Astrocyte (in vitro differentiated cells and primary cell): ENCODE results near the gene LRRC3B. TPM values are rescaled to one million over a fixed set of nuclear protein-coding genes. Genes with fewer than 3 reads are reported as not detected.

Experiments used
- DNase-seq: peaks from one replicate; pipeline ENCODE4 v3.0.0-alpha.2; 2010; ENCODE audit warnings: low read depth
- FAIRE-seq: peaks from 2 replicates; lab custom pipeline; 2011; peaks lifted over from hg19 to GRCh38; lab: Jason Lieb, UNC
- H2AFZ ChIP-seq: 2 replicates; pipeline ENCODE4 v1.6.0; 2012; ENCODE audit warnings: low read depth, low read length, inconsistent platforms
- H3K27ac ChIP-seq: 2 replicates; pipeline ENCODE4 v1.5.1; 2011; ENCODE audit warnings: low read depth, low read length, inconsistent platforms
- H3K27me3 ChIP-seq: 2 replicates; pipeline ENCODE4 v1.6.0; 2011; ENCODE audit warnings: low read length, inconsistent platforms; ENCODE audit not compliant: insufficient read depth
- H3K36me3 ChIP-seq: 2 replicates; pipeline ENCODE4 v1.5.1; 2011; ENCODE audit warnings: low read length, inconsistent platforms; ENCODE audit not compliant: insufficient read depth
- H3K4me1 ChIP-seq: 2 replicates; pipeline ENCODE4 v1.5.1; 2011; ENCODE audit warnings: low read length, inconsistent platforms; ENCODE audit not compliant: insufficient read depth
- H3K4me2 ChIP-seq: 2 replicates; pipeline ENCODE4 v1.6.0; 2012; ENCODE audit warnings: low read length, inconsistent platforms
- H3K4me3 ChIP-seq: 2 replicates; pipeline ENCODE4 v1.5.1; 2011; ENCODE audit warnings: low read depth, mild to moderate bottlenecking, low read length, inconsistent platforms; ENCODE audit not compliant: insufficient read depth
- H3K79me2 ChIP-seq: 2 replicates; pipeline ENCODE4 v1.6.0; 2012; ENCODE audit warnings: mild to moderate bottlenecking, low read length, inconsistent platforms; ENCODE audit not compliant: insufficient read depth
- H3K9ac ChIP-seq: 2 replicates; pipeline ENCODE4 v1.6.0; 2012; ENCODE audit warnings: mild to moderate bottlenecking, low read length, inconsistent platforms
- H3K9me3 ChIP-seq: 2 replicates; pipeline ENCODE4 v1.5.1; 2012; ENCODE audit warnings: low read depth, mild to moderate bottlenecking, low read length, inconsistent platforms; ENCODE audit not compliant: insufficient read depth
- H4K20me1 ChIP-seq: 2 replicates; pipeline ENCODE4 v1.6.0; 2012; ENCODE audit warnings: low read length, inconsistent platforms; ENCODE audit not compliant: insufficient read depth
- H3K27ac Mint-ChIP-seq: one replicate; pipeline ENCODE4 v1.8.0; 2021; ENCODE audit warnings: mild to moderate bottlenecking, mixed read lengths; ENCODE audit not compliant: unreplicated experiment
- H3K27me3 Mint-ChIP-seq: one replicate; pipeline ENCODE4 v1.8.0; 2021; ENCODE audit warnings: low read depth, mixed read lengths; ENCODE audit not compliant: unreplicated experiment
- H3K36me3 Mint-ChIP-seq: one replicate; pipeline ENCODE4 v1.8.0; 2021; ENCODE audit warnings: low read depth, mixed read lengths; ENCODE audit not compliant: unreplicated experiment
- H3K4me1 Mint-ChIP-seq: one replicate; pipeline ENCODE4 v1.8.0; 2021; ENCODE audit warnings: low read depth, mixed read lengths; ENCODE audit not compliant: unreplicated experiment
- H3K4me3 Mint-ChIP-seq: one replicate; pipeline ENCODE4 v1.8.0; 2021; ENCODE audit warnings: mild to moderate bottlenecking, moderate library complexity, mixed read lengths; ENCODE audit not compliant: unreplicated experiment
- H3K9me3 Mint-ChIP-seq: one replicate; pipeline ENCODE4 v1.8.0; 2021; ENCODE audit warnings: mild to moderate bottlenecking, mixed read lengths; ENCODE audit not compliant: unreplicated experiment
- CTCF ChIP-seq: IDR thresholded peaks from 2 replicates; pipeline ENCODE4 v1.5.1; 2011; ENCODE audit warnings: low read depth, mild to moderate bottlenecking, inconsistent platforms, low read length, moderate library complexity; ENCODE audit not compliant: insufficient read depth
- EZH2 ChIP-seq: IDR thresholded peaks from 2 replicates; pipeline ENCODE4 v1.6.1; 2012; ENCODE audit warnings: mild to moderate bottlenecking, low read length, inconsistent platforms; ENCODE audit not compliant: insufficient read depth
- total RNA-seq: library from RNA; stranded (reverse); gene quantifications from 2 replicates; pipeline ENCODE4 v1.2.1, GENCODE V29; 2021

Gene LRRC3B
- total RNA-seq, 1 donor from 2014 or later: 5.7 TPM

GRCh38 chr3:26750263-26750662 is 127.7 kb downstream of the LRRC3B start:
- Histone ChIP-seq H3K79me2 (no peaks in the 10 kb centered on the region), H3K9ac (no peak overlapping the region), H2AFZ (no peak overlapping the region), H3K36me3 (no peaks in the 10 kb centered on the region), H3K4me2 (no peak overlapping the region), H3K27me3 (no peaks in the 10 kb centered on the region), H3K4me3 (no peak overlapping the region), H3K4me1 (no peaks in the 10 kb centered on the region), H4K20me1 (no peaks in the 10 kb centered on the region), H3K27ac (no peak overlapping the region), H3K9me3 (peaks cover 3% of the 10 kb centered on the region)
- no peak for TF ChIP-seq CTCF
- no peak for TF ChIP-seq EZH2
- Mint-ChIP-seq H3K4me1 (no peaks in the 10 kb centered on the region), H3K4me3 (no peak overlapping the region), H3K27ac (no peak overlapping the region), H3K27me3 (no peaks in the 10 kb centered on the region), H3K9me3 (peaks cover 3% of the 10 kb centered on the region), H3K36me3 (no peaks in the 10 kb centered on the region)
- FAIRE-seq (no peak), DNase-seq (no peak)

- Histone ChIP-seq H3K9me3 (peaks cover 3% of the 10 kb centered on the region), H3K4me3 (no peak overlapping the region), H3K4me2 (no peak overlapping the region), H3K9ac (no peak overlapping the region), H2AFZ (no peak overlapping the region), H4K20me1 (no peaks in the 10 kb centered on the region), H3K79me2 (no peaks in the 10 kb centered on the region), H3K27me3 (no peaks in the 10 kb centered on the region), H3K36me3 (no peaks in the 10 kb centered on the region), H3K4me1 (no peaks in the 10 kb centered on the region), H3K27ac (no peak overlapping the region)
- no peak for FAIRE-seq
- no peaks in the 10 kb centered on the region for H3K4me1 Mint-ChIP-seq
- no peaks in the 10 kb centered on the region for H3K36me3 Mint-ChIP-seq
- H3K27me3 Mint-ChIP-seq: no peaks in the 10 kb centered on the region
- TF ChIP-seq EZH2 (no peak), CTCF (no peak)
- H3K9me3 Mint-ChIP-seq: no peaks in the 10 kb centered on the region
- no peak overlapping the region for H3K27ac Mint-ChIP-seq
- DNase-seq: no peak
- H3K4me3 Mint-ChIP-seq: no peak overlapping the region
These were observed 129.9 kb downstream of the LRRC3B start for GRCh38 chr3:26752466-26752865.

DNA sequence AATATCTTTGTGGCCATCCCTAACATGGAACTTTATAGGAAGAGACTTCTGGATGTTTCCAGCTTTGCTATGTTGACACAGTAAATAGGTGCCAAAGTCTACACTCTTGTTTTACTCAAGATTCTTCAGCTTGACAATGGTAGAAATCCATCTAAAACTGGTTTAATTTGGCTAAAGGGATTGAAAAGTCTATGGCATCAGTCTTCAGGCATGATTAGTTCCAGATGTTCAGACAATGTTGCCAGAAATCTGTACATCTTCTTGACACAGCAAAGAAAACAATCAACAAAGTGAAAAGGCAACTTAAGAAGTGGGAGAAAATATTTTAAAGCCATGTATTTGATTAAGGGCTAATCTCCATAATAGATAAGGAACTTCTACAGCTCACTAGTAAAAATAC is 130.5 kb downstream of the LRRC3B start:
- H3K79me2 ChIP-seq: no peaks in the 10 kb centered on the region
- no peak overlapping the region for H3K27ac ChIP-seq
- H2AFZ ChIP-seq: no peak overlapping the region
- H3K27ac Mint-ChIP-seq: no peak overlapping the region
- H3K27me3 Mint-ChIP-seq: no peaks in the 10 kb centered on the region
- no peaks in the 10 kb centered on the region for H3K36me3 Mint-ChIP-seq
- no peaks in the 10 kb centered on the region for H3K27me3 ChIP-seq
- DNase-seq (no peak), FAIRE-seq (no peak)
- H3K9me3 Mint-ChIP-seq: no peaks in the 10 kb centered on the region
- peaks cover 3% of the 10 kb centered on the region for H3K9me3 ChIP-seq
- no peaks in the 10 kb centered on the region for H3K4me1 Mint-ChIP-seq
- TF ChIP-seq EZH2 (no peak), CTCF (no peak)
- H3K4me1 ChIP-seq: no peaks in the 10 kb centered on the region
- H4K20me1 ChIP-seq: no peaks in the 10 kb centered on the region
- no peaks in the 10 kb centered on the region for H3K36me3 ChIP-seq
- no peak overlapping the region for H3K4me3 ChIP-seq
- H3K4me3 Mint-ChIP-seq: no peak overlapping the region
- no peak overlapping the region for H3K9ac ChIP-seq
- H3K4me2 ChIP-seq: no peak overlapping the region
